ENCODE results near the gene CTPS1.

DNA sequence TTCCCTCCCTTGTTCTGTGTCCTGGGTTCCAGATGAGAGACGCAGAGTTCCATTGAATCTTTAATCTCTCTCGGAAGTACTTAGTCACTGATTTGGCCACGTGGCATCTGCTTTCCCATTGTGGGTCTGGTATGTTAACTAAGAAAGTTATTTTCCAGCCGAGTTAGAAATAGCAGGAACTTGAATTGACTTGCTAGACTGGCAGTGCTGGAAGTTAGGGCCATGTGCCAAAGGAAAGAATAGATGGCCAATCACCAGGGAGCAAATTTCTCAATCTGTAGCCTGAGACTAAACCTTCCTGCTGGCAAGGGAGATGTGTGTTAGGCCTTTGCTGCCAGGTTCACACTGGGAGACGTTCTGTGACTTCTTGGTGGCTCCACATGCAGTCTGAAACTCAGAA, 66.2 kb downstream of the CTPS1 start:
- TF ChIP-seq CTCF (IDR thresholded peaks at IDR 0.05; ENCODE audit: borderline replicate concordance, extremely low read depth, low read length, poor library complexity, severe bottlenecking) (no peak), EZH2 (IDR thresholded peaks at IDR 0.05; ENCODE audit: borderline replicate concordance, low read depth, low read length, severe bottlenecking) (no peak)
